GM15510 (cell line): ENCODE measurements around the gene KLK14.

Experiments
- POLR2A ChIP-seq: IDR thresholded peaks from 3 replicates; pipeline ENCODE4 v1.6.1; 2011; ENCODE audit warnings: borderline replicate concordance; ENCODE audit not compliant: insufficient read length; ENCODE audit errors: extremely low read depth

Gene KLK14

GRCh38 chr19:51079481-51080110 is 3.1 kb downstream of the KLK14 start:
- no peak for TF ChIP-seq POLR2A

DNA sequence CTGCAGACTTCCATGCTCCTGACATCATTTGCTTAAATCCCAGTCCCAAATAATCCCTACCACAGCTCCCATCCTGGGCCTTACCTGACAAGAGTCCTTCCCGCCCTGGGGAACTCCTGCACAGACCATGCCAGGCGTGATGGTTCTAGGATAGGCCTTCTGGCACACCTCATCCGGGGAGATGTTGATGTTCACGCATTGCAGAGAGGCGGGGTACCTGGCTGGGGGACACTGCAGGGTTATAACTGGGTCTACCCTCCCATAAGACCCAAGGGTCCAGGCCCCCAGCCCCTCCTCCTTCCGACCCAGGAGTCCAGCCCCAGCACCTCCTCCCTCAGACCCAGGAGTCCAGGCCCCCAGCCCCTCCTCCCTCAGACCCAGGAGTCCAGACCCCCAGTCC is 4.0 kb downstream of the KLK14 start:
- no peak for TF ChIP-seq POLR2A

DNA sequence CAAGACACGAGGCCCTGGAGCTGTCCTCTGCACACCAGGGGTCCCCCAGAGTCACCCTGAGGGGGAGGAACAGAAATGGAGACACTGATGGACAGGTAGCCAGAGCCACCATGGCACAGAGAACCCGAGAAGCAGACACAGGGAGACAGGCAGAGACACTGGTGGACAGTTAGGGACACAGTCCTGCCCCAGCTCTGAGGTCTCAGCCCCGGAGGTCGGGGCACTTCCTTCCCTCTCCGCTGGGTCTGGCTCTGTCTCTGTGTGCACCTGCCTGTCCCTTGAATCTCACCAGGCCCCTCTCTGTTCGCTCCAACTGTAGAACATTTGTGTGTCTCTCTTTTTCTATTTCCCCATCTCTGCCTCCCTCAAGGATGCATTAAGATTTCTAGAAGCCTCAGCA is 4.6 kb downstream of the KLK14 start:
- no peak for TF ChIP-seq POLR2A

GRCh38 chr19:51076631-51077213 is 6.0 kb downstream of the KLK14 start:
- TF ChIP-seq POLR2A, result no peak

- TF ChIP-seq POLR2A, result no peak
Measured at GRCh38 chr19:51075998-51076397, 6.7 kb downstream of the KLK14 start.

GRCh38 chr19:51071095-51071405 is 11.6 kb downstream of the KLK14 start:
- no peak for TF ChIP-seq POLR2A

DNA sequence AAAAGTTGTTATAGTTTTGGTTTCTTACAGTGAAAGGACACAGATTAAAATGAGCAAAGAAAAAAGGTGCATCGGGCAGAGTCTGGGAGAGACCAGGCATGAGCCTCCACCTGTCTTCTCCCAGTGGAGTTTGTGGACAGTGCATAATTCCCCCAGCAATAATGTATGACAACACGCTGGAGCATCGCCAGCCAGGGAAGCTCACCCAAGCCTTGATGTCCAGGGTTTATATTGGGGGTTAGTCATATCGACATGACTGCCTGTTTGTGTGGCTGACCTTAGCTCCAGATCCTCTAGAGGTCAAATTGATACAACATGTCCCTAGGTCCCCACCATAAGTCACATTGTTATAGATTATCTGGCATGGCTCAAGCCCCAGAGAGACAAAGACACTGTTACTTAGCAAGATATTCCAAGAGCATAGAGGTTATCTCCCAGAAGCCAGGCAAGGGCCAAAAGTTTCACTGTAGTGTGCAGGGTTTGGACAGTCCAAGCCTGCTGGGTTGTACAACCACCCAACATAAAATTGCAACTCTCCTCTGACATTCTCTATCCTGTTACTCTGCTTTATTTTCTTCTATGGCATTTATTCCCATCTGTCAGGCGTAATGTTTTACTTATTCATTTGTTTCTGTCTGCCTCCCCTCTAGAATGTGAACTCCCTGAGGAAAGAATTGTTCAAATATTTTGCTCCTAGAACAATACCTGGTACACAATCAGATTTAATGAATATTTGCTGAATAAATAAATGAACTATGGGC is 12.2 kb downstream of the KLK14 start:
- no peak for TF ChIP-seq POLR2A

DNA sequence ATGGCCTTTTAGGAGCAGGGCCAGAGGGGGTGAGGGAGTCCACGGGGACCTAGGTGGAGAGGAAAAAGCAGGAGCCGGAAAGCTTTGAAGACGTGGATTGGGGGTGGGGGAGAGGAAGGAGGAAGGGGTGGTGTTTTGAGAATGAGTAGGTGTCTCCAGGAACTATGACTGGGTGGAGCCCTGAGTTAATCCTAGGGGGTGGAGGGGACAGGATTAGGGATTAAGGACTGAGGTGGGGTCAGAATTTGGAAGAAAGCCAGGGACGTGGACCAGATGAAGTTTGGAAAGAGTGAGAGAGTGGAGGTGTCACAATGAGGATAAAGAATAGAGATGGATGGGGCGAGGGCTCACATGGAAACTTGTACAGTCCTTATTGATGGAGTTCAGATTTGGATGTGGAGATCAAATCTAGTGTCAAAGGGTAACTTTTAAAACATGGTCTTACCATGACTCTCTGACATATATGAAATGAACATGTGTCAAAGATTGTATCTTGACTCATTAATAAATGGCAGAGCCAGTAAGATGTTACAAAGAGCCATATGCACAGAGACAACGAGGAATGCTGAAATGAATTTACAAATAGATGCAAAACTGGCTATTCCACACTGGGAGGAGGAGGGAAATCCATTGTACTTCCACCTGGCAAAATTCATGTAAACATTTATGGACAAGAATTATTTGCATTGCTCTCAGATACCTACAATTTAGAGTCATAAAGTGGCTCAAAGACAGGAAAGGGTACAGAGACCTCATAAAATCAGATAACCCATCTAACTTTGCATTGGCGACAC is 16.1 kb downstream of the KLK14 start:
- no peak for TF ChIP-seq POLR2A

DNA sequence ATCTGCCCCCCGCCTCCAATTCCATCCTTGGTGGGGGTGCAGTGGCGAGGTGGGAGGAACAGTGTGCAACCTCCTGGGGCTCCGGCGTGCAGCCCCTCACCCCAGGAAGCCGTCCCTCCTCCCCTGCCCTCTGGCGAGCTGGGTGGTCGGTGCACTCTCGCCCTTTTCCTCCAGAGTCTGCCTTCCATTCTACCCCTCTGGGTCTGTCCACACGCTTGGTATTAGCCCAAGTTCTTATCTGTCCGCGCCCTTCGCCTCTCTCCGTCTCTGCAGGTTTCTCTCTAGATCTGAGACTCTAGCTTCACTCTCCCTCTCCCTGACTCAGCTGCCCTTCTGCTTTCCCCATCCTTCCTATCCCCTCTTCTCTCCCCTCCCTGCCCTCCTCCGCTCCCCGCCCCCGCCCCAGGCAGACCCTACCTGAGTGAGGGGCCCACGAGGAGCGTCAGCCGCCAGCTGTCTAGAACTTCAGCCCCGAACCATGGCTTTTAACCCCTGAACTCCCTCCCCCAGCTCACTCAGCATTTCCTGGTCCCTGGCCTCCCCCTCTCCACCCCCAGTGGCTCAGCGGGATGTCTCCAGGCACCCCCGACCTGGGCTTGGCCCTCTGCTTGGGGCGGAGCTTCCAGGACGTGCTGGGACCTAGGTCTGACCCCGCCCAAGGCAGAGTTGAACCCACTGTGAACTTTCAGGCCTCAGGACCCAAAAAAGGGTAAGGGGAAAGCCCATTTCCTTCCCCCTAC is 17.3 kb downstream of the KLK14 start:
- TF ChIP-seq POLR2A, result no peak

DNA sequence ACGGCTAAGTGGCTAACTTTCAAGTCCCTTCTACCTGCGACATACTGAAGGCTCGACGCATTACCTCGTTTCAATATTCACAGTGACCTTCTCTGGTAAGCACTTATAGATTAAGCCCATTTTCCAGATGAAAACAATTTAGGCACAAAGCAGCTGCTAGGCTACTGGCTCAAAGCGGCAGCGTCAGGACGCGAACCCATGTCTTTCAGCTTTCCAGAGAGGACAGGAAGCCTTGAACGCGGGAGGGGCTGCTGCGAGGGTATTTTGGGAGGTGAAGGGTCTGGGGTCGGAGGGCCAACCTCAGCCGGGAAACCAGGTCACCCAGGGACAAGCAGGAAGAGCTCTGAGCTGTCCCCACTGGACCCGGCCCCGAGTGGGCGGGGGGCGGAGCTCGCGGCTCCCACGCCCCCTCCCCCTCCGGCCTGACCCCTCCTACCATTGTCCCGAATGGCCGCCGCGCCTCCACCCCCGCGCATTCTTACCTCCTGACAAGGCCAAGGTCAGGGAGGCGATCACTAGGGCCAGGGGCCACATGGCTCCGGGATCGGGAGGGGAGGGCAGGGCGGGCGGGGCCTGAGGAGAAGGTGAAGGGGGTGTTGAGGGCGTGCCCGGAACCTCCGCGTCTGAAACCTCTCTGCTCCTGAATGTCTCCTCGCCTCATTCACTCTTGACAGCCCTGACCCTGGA is 18.0 kb downstream of the KLK14 start, which contains the start of gene KLK13:
Gene KLK13 (minus strand): TSS at position 559 of the 687 bp plus-strand sequence. CDS start 25 bp downstream, at position 534.
- TF ChIP-seq POLR2A, result no peak

DNA sequence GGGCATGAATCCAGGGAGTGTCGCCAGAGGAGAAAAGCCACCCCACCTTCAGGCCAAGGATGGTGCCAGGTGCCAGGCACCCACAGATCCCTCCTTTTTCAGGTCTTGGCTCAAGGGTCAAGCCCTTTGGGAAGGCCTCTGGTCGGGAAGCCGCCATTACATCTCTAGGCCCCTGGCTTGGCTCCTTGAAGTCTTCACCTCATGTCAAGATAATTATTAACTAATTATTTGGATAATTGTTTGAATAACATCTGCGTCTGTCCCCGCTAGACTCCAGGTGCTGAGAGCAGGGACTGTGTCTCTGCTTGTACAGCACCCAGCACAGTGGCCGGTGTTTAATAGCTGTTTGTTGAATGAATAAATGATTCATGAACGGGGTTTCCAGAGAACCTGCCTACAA is 19.0 kb downstream of the KLK14 start:
- TF ChIP-seq POLR2A, result no peak

DNA sequence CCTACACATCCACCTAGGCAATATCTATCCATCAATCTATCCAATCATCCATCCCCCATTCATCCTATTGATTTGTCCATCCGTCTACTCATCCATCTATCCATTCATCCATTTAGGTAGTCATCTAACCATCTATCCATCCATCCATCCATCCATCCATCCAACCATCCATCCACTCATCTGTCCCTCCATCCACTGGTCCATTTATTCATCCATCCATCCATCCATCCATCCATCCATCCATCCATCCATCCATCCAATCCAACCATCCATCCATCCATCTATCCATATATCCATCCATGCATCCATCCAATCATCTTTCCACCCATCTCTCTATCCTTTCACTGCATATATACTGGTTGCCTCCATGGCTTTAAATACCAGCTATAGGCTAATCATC is 21.7 kb downstream of the KLK14 start:
- TF ChIP-seq POLR2A, result no peak

DNA sequence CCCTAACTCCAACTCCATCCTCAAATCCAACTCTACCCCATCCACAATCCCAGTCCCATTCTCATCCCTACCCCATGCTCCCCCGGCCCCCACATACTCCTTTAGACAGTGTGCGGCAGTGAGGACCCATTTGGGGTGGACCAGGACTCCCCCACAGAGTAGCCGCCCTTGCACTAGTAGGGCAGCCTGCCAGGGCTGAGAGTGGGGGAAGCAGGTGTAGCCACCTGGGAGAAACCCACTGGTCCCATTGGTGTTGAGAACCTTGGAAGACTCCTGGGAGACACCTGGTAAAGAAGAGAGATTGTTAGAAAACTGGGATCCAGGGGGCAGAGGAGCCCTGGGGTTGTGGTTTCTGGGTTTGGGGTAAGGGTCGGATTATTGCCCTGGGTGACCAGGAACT is 22.4 kb downstream of the KLK14 start:
- no peak for TF ChIP-seq POLR2A

DNA sequence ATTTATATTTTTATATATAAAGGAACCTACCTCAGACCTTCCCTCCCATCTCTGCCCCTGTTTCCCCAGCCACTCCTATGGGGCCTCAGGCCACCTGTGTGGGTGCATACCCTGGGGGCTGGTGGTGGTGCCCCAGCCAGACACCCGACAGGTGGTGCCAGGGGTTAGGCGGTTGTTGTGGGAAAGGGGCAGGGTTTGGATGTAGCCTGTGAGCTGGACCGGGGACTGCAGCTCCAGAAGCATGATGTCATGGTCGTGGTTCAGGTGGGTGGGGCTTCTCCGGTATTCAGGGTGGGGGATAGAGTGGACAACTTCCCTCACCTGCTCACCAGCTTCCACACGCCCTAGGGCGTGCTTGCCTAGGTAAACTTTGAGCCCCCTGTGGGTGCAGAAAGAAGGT is 23.0 kb downstream of the KLK14 start:
- no peak for TF ChIP-seq POLR2A
